Measurements from ENCODE around the gene SRRM1. TPM values are rescaled to one million over a fixed set of nuclear protein-coding genes. Genes with fewer than 3 reads are reported as not detected.

SRRM1 gene
- total RNA-seq, 1 experiment from 2014 or later = 228 TPM

DNA sequence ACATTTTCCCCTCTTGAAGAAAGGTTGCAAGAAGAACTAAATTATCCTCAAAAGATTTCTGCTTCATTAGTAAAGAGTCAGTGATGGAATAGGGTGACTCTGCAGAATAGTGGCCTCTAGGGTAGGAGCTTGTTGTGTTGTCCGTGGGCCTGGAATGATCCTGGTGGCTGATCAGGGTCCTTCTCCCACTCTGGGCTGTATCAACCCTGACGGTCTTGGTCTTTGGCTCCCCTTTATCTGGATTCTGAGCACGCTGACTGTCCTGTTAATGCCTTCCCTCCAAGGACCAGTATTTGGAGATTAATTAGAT is 36.9 kb upstream of the SRRM1 start:
- ChIA-PET POLR2A (no interaction called here), CTCF (interaction anchor here (1.2 kb wide), 1 partner anchor 19 kb away, joined by 11 read pairs; no protein-coding TSS in a partner anchor)
- no peaks in the 10 kb centered on the region for H3K9me3 Mint-ChIP-seq
- TF ChIP-seq, protein P1, sequence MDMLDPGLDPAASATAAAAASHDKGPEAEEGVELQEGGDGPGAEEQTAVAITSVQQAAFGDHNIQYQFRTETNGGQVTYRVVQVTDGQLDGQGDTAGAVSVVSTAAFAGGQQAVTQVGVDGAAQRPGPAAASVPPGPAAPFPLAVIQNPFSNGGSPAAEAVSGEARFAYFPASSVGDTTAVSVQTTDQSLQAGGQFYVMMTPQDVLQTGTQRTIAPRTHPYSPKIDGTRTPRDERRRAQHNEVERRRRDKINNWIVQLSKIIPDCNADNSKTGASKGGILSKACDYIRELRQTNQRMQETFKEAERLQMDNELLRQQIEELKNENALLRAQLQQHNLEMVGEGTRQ (CRISPR knock-in tag; IDR thresholded peaks at IDR 0.05) = no peak
- TF ChIP-seq SMAD3 (CRISPR knock-in tag; IDR thresholded peaks at IDR 0.05; ENCODE audit: borderline replicate concordance) (no peak), TEAD4 (CRISPR knock-in tag; IDR thresholded peaks at IDR 0.05) (no peak), ZNF281 (CRISPR knock-in tag; IDR thresholded peaks at IDR 0.05) (no peak), GRHL2 (CRISPR knock-in tag; IDR thresholded peaks at IDR 0.05; ENCODE audit: insufficient replicate concordance, severe bottlenecking) (no peak), TEAD1 (CRISPR knock-in tag; IDR thresholded peaks at IDR 0.05) (no peak)
- TF ChIP-seq, protein P2, sequence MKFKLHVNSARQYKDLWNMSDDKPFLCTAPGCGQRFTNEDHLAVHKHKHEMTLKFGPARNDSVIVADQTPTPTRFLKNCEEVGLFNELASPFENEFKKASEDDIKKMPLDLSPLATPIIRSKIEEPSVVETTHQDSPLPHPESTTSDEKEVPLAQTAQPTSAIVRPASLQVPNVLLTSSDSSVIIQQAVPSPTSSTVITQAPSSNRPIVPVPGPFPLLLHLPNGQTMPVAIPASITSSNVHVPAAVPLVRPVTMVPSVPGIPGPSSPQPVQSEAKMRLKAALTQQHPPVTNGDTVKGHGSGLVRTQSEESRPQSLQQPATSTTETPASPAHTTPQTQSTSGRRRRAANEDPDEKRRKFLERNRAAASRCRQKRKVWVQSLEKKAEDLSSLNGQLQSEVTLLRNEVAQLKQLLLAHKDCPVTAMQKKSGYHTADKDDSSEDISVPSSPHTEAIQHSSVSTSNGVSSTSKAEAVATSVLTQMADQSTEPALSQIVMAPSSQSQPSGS (CRISPR knock-in tag; IDR thresholded peaks at IDR 0.05; ENCODE audit: borderline replicate concordance, low read depth) = no peak
- H3K36me3 Mint-ChIP-seq = no peaks in the 10 kb centered on the region
- no peak overlapping the region for H3K4me3 Mint-ChIP-seq
- no peaks in the 10 kb centered on the region; the same call in 1 of the 2 replicates for H3K27me3 Mint-ChIP-seq (ENCODE audit: low read depth)
- H3K27ac Mint-ChIP-seq = no peak overlapping the region
- ATAC-seq (no peak), DNase-seq (ENCODE audit: low spot score) (no peak)
- no peaks in the 10 kb centered on the region for H3K4me1 Mint-ChIP-seq

DNA sequence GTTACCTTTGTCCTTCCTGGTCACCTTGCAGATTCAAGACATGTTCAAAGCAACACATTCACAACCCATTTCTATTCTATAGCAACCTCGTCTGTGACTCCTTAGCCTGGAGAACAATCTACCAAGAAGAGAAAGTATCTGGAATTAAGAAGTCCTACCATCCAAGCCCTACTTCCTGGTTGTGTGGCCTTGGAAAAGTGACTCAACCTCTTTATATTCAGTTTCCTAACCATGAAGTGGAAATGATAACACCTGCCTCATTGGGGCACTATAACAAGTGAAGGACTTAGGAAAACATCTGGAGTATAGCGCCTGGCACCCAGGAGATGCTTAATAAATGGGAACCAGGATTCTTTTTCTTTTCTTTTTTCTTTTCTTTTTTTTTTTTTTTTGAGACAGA is 36.5 kb upstream of the SRRM1 start:
- no peak overlapping the region for H3K27ac Mint-ChIP-seq

DNA sequence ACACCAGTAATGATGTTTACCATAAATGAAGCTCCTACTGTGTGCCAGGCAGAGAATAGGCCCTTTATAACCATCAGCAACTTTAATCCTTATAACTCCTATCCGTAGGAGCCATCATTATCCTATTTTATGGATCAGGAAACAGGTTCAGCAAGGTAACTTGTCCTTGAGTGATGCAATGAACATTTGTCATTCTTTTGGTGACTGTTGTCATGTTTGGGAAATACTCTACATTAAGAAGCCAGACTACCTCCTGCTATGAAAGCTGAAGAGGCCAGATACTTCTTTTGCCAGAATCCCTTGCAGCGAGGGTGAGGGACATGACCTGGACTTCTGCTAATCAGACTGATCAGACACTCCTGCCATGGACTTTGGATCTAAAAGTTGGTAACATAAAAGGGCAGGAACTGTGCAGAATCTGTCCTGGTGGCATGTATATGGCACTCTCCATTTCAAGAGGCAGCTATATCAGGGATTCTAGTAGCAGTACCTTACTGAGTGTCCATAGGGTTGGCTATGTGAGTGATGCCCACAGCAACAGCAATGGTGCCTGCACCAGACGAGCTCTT is 33.1 kb upstream of the SRRM1 start:
- no peak for DNase-seq (ENCODE audit: low spot score)
- Mint-ChIP-seq H3K27ac (no peak overlapping the region), H3K36me3 (no peaks in the 10 kb centered on the region), H3K4me1 (no peaks in the 10 kb centered on the region), H3K9me3 (no peaks in the 10 kb centered on the region), H3K27me3 (ENCODE audit: low read depth) (no peaks in the 10 kb centered on the region; the same call in 1 of the 2 replicates), H3K4me3 (no peak overlapping the region)
- no peak for ATAC-seq
- CTCF ChIA-PET = interaction anchor here (1.9 kb wide), 1 partner anchor 23 kb away, joined by 8 read pairs; no protein-coding TSS in a partner anchor
- POLR2A ChIA-PET = no interaction called here
- TF ChIP-seq ATF6 (CRISPR knock-in tag; IDR thresholded peaks at IDR 0.05) (no peak), TEAD1 (CRISPR knock-in tag; IDR thresholded peaks at IDR 0.05) (no peak), ETV6 (CRISPR knock-in tag; IDR thresholded peaks at IDR 0.05) (no peak), ZNF317 (CRISPR knock-in tag; IDR thresholded peaks at IDR 0.05; ENCODE audit: borderline replicate concordance, low read depth) (no peak), ZNF425 (CRISPR knock-in tag; conservative IDR thresholded peaks at IDR 0.05) (no peak), ZNF281 (CRISPR knock-in tag; IDR thresholded peaks at IDR 0.05) (no peak), HMGA2 (CRISPR knock-in tag; IDR thresholded peaks at IDR 0.05) (no peak)
- TF ChIP-seq, protein P3, sequence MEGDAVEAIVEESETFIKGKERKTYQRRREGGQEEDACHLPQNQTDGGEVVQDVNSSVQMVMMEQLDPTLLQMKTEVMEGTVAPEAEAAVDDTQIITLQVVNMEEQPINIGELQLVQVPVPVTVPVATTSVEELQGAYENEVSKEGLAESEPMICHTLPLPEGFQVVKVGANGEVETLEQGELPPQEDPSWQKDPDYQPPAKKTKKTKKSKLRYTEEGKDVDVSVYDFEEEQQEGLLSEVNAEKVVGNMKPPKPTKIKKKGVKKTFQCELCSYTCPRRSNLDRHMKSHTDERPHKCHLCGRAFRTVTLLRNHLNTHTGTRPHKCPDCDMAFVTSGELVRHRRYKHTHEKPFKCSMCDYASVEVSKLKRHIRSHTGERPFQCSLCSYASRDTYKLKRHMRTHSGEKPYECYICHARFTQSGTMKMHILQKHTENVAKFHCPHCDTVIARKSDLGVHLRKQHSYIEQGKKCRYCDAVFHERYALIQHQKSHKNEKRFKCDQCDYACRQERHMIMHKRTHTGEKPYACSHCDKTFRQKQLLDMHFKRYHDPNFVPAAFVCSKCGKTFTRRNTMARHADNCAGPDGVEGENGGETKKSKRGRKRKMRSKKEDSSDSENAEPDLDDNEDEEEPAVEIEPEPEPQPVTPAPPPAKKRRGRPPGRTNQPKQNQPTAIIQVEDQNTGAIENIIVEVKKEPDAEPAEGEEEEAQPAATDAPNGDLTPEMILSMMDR (IDR thresholded peaks at IDR 0.05) = no peak
- TF ChIP-seq, protein P4, sequence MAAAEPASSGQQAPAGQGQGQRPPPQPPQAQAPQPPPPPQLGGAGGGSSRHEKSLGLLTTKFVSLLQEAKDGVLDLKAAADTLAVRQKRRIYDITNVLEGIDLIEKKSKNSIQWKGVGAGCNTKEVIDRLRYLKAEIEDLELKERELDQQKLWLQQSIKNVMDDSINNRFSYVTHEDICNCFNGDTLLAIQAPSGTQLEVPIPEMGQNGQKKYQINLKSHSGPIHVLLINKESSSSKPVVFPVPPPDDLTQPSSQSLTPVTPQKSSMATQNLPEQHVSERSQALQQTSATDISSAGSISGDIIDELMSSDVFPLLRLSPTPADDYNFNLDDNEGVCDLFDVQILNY (CRISPR knock-in tag; IDR thresholded peaks at IDR 0.05) = no peak

More for the DNA sequence above, 36.5 kb upstream of the SRRM1 start:
- ATAC-seq (no peak), DNase-seq (ENCODE audit: low spot score) (no peak)
- ChIA-PET CTCF (no interaction called here), POLR2A (no interaction called here)
- Mint-ChIP-seq H3K27me3 (ENCODE audit: low read depth) (no peaks in the 10 kb centered on the region; the same call in 1 of the 2 replicates), H3K9me3 (no peaks in the 10 kb centered on the region), H3K36me3 (no peaks in the 10 kb centered on the region), H3K4me1 (no peaks in the 10 kb centered on the region), H3K4me3 (no peak overlapping the region)
- TF ChIP-seq FOXP1 (CRISPR knock-in tag; IDR thresholded peaks at IDR 0.05; ENCODE audit: borderline replicate concordance) (no peak), RORB (CRISPR knock-in tag; IDR thresholded peaks at IDR 0.05) (no peak)

Measured in WTC11 (cell line).